CD14-positive monocyte (primary cell): ENCODE data around the gene SNX12. TPM values are rescaled to one million over a fixed set of nuclear protein-coding genes. Genes with fewer than 3 reads are reported as not detected.
A peak's percentile ranks its signal among the peaks of the same experiment; 100 is the strongest.

Experiments used
- DNase-seq, 3 donors: peaks; one replicate each; pipeline ENCODE4 v3.0.0-alpha.2; 2011 to 2022
- H2AFZ ChIP-seq: 2 replicates; pipeline ENCODE4 v1.6.0; 2012; ENCODE audit warnings: mild to moderate bottlenecking, low read depth, low read length, inconsistent platforms; ENCODE audit not compliant: insufficient read depth, poor library complexity, severe bottlenecking
- H3K27ac ChIP-seq, 2 donors: 1 replicate in 1 of 2; 2 replicates in 1 of 2; pipeline ENCODE4 v1.5.1; 2012 to 2013; ENCODE audit warnings: low read length in 2 of 2, control low read depth in 1 of 2, inconsistent platforms in 1 of 2, low read depth in 1 of 2, mild to moderate bottlenecking in 1 of 2
- H3K27me3 ChIP-seq, 2 donors: one replicate each; pipeline versions ENCODE4 v1.6.0 to v1.6.1; 2011 to 2013; ENCODE audit warnings: low read length in 2 of 2; ENCODE audit not compliant: control insufficient read depth in 2 of 2, insufficient read depth in 2 of 2
- H3K36me3 ChIP-seq, 2 donors: replicated peaks in 1 of 2; 1 replicate in 1 of 2; 2 replicates in 1 of 2; pipeline versions ENCODE4 v1.5.1 to v1.6.1; 2012 to 2013; ENCODE audit warnings: low read length in 2 of 2, control low read depth in 1 of 2, inconsistent platforms in 1 of 2, mild to moderate bottlenecking in 1 of 2; ENCODE audit not compliant: insufficient read depth in 2 of 2, control insufficient read depth in 1 of 2
- H3K4me1 ChIP-seq, 2 donors: 1 replicate in 1 of 2; 2 replicates in 1 of 2; pipeline versions ENCODE4 v1.5.1 to v1.6.1; 2012 to 2013; ENCODE audit warnings: low read length in 2 of 2, control low read depth in 1 of 2, inconsistent platforms in 1 of 2, mild to moderate bottlenecking in 1 of 2, moderate library complexity in 1 of 2; ENCODE audit not compliant: insufficient read depth in 2 of 2, control insufficient read depth in 1 of 2
- H3K4me2 ChIP-seq: replicated peaks from 2 replicates; pipeline ENCODE3; 2012; ENCODE audit warnings: low read length, moderate library complexity, mild to moderate bottlenecking; ENCODE audit not compliant: poor library complexity, severe bottlenecking; ENCODE audit errors: extremely low read depth
- H3K4me3 ChIP-seq, 3 experiments: fragments of 200-600 bp in 1 of 3; sonication (generic) in 1 of 3; replicated peaks in 1 of 3; 1 replicate in 2 of 3; 2 replicates in 1 of 3; pipeline ENCODE4 v1.5.1; 2011 to 2013; ENCODE audit warnings: low read length in 3 of 3, mild to moderate bottlenecking in 3 of 3, control low read depth in 2 of 3, low read depth in 2 of 3, inconsistent platforms in 1 of 3, moderate library complexity in 1 of 3
- H3K79me2 ChIP-seq: 2 replicates; pipeline ENCODE4 v1.6.0; 2012; ENCODE audit warnings: mild to moderate bottlenecking, control low read depth, inconsistent platforms, low read length, moderate library complexity; ENCODE audit not compliant: insufficient read depth
- H3K9ac ChIP-seq: 2 replicates; pipeline ENCODE4 v1.6.0; 2017; ENCODE audit warnings: low read length, mild to moderate bottlenecking; ENCODE audit not compliant: insufficient read depth, poor library complexity, severe bottlenecking
- H3K9me3 ChIP-seq, 2 donors: replicated peaks in 1 of 2; 1 replicate in 1 of 2; 2 replicates in 1 of 2; pipeline versions ENCODE4 v1.5.1 to v1.6.1; 2012 to 2013; ENCODE audit warnings: low read length in 2 of 2, control low read depth in 1 of 2; ENCODE audit not compliant: control insufficient read depth in 1 of 2, insufficient read depth in 1 of 2
- H4K20me1 ChIP-seq: 2 replicates; pipeline ENCODE4 v1.6.0; 2012; ENCODE audit warnings: mild to moderate bottlenecking, low read length, control low read depth, moderate library complexity; ENCODE audit not compliant: insufficient read depth
- H3K27ac Mint-ChIP-seq, 7 donors: one replicate each; pipeline ENCODE4 v1.8.0; 2020; ENCODE audit warnings: mild to moderate bottlenecking in 7 of 7, mixed read lengths in 7 of 7, moderate library complexity in 6 of 7, inconsistent platforms in 2 of 7
- H3K27me3 Mint-ChIP-seq, 3 donors: one replicate each; pipeline ENCODE4 v1.8.0; 2021 to 2022; ENCODE audit warnings: low read depth in 3 of 3, mild to moderate bottlenecking in 3 of 3, mixed read lengths in 3 of 3, moderate library complexity in 3 of 3, inconsistent platforms in 1 of 3
- H3K36me3 Mint-ChIP-seq, 2 donors: one replicate each; pipeline ENCODE4 v1.8.0; 2020; ENCODE audit warnings: mixed read lengths in 2 of 2, inconsistent platforms in 1 of 2, mild to moderate bottlenecking in 1 of 2
- H3K4me1 Mint-ChIP-seq: one replicate; pipeline ENCODE4 v1.8.0; 2020; ENCODE audit warnings: mild to moderate bottlenecking, mixed read lengths
- H3K4me3 Mint-ChIP-seq, 2 donors: one replicate each; pipeline ENCODE4 v1.8.0; 2020; ENCODE audit warnings: mild to moderate bottlenecking in 2 of 2, mixed read lengths in 2 of 2, moderate library complexity in 1 of 2
- H3K9me3 Mint-ChIP-seq, 7 donors: one replicate each; pipeline ENCODE4 v1.8.0; 2020 to 2022; ENCODE audit warnings: mixed read lengths in 7 of 7, mild to moderate bottlenecking in 6 of 7, moderate library complexity in 6 of 7, inconsistent platforms in 2 of 7
- CTCF ChIP-seq: fragments of 200-600 bp; IDR thresholded peaks from one replicate; pipeline ENCODE4 v1.8.0; 2022; ENCODE audit warnings: antibody characterized with exemption, mild to moderate bottlenecking
- WGBS: methylation state at CpG from one replicate; pipeline ENCODE4 v1.1.5; 2013; ENCODE audit warnings: missing lambda C conversion rate; ENCODE audit not compliant: insufficient coverage; 5-methylcytosine and 5-hydroxymethylcytosine counted together
- intact Hi-C, 2 donors: fragments of 100-400 bp; cut with micrococcal nuclease; formaldehyde crosslinking; loops; one replicate each; pipeline versions ENCODE4 v1.15.0 to v1.15.1; 2023
- polyA plus RNA-seq, 3 donors: library from polyadenylated mRNA; depleted of rRNA in 1 of 3; unstranded in 2 of 3; stranded (reverse) in 1 of 3; fragments of 300-500 nt in 2 of 3; fragments of >200 nt in 1 of 3; fragmentation: Illumina TruSeq in 2 of 3; gene quantifications; 1 replicate in 2 of 3; 2 replicates in 1 of 3; pipeline ENCODE4 v1.2.3, GENCODE V29; 2012 to 2021

SNX12 gene
- polyA plus RNA-seq, 3 donors = 4.2 to 12.9 (median 5.0) TPM

- Histone ChIP-seq H4K20me1 (no peaks in the 10 kb centered on the region), H3K4me3 (no peak overlapping the region), H3K27ac (no peak overlapping the region), H3K27me3 (no peaks in the 10 kb centered on the region), H3K4me2 (no peak overlapping the region), H2AFZ (no peak overlapping the region), H3K9ac (no peak overlapping the region), H3K79me2 (peaks cover 3% of the 10 kb centered on the region), H3K4me1 (peaks cover 58 to 61% of the 10 kb centered on the region in 2 donors), H3K36me3 (peaks cover 7 to 8% of the 10 kb centered on the region in 2 donors), H3K9me3 (no peaks in the 10 kb centered on the region)
- TF ChIP-seq CTCF = no peak
- intact Hi-C loops = no loop called here
- no peak overlapping the region for H3K4me3 Mint-ChIP-seq
- peaks cover 0 to 1% (median 0%) of the 10 kb centered on the region in 7 donors for H3K9me3 Mint-ChIP-seq
- DNase-seq = no peak
- no CpG with 5 or more reads among the region's 3 CpGs for WGBS
- H3K4me1 Mint-ChIP-seq = peaks cover 67% of the 10 kb centered on the region
- peak overlapping the region in 2 of 7 donors; percentile 65 to 75 for H3K27ac Mint-ChIP-seq
- peaks cover 0 to 3% (median 0%) of the 10 kb centered on the region in 3 donors for H3K27me3 Mint-ChIP-seq
- H3K36me3 Mint-ChIP-seq = peaks cover 9 to 21% of the 10 kb centered on the region in 2 donors
Observed at GRCh38 chrX:71105628-71106027, 37.5 kb upstream of the SNX12 start.

DNA sequence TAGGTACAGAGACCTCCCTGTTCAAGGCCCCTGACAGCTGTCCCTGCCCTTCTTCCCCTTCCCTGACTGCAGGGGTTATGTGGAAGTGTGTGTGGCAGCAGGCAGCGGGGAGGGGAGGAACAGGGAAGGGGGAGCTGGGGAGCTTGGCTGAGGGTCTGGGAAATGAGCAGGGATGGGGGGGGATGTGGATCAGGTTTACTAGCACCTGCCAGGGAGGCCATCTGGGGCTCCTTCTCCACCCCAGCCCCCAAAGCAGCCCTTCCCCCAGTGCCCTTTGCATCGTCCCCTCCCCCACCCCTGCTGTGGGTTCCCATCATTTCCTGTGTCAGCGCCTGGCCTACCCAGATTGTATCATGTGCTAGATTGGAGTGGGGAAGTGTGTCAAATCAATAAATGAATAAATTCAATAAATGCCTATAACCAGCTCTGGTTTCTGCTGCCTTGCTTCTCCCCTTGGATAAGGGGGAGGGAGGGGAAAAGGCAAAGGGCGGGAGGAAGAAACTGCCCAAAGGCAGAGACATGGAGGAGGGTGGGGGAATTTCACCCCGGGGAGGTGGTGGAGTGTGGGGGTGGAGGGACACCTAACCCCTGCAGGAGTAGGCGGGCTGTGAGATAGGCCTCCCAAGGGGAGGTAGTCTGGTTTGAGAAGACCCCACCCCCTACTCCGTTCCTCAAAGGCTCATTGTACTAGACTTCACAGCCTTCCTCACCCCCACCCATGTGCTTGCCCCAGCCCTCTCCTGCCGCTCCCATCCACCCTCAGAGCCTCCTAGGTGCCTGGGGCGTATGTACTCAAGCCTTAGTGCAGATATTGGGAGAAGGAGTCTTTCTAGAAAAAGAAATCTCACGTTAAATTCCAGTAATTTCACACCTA, 35.2 kb upstream of the SNX12 start:
- Mint-ChIP-seq H3K9me3 (peaks cover 0 to 1% (median 0%) of the 10 kb centered on the region in 7 donors), H3K27ac (peak overlapping the region in 6 of 7 donors; percentile 16 to 89 (median 78)), H3K4me1 (peaks cover 55% of the 10 kb centered on the region), H3K27me3 (peaks cover 0 to 10% (median 0%) of the 10 kb centered on the region in 3 donors), H3K36me3 (peaks cover 18 to 25% of the 10 kb centered on the region in 2 donors), H3K4me3 (peak overlapping the region; percentile 62 to 75)
- Histone ChIP-seq H2AFZ (peak overlapping the region; percentile 42), H3K27me3 (no peaks in the 10 kb centered on the region), H3K9ac (no peak overlapping the region), H4K20me1 (no peaks in the 10 kb centered on the region), H3K4me3 (peak overlapping the region in 1 of 3 experiments; percentile 52), H3K9me3 (no peaks in the 10 kb centered on the region), H3K4me2 (peak overlapping the region; percentile 58), H3K36me3 (peaks cover 5 to 7% of the 10 kb centered on the region in 2 donors), H3K27ac (peak overlapping the region; percentile 17 to 37), H3K79me2 (no peaks in the 10 kb centered on the region), H3K4me1 (peaks cover 49 to 52% of the 10 kb centered on the region in 2 donors)
- WGBS = no CpG with 5 or more reads among the region's 10 CpGs
- no peak for TF ChIP-seq CTCF
- DNase-seq = no peak
- intact Hi-C loops = loop anchor here in 1 of 2 donors (2.0 kb wide), 1 partner anchor 15 kb away; the partner anchor contains the start of gene MED12
